ENCODE measurements around the gene PROKR2.

GRCh38 chr20:5297280-5298004 lies 19.3 kb downstream of the PROKR2 start:
- no peak for TF ChIP-seq EZH2 (IDR thresholded peaks at IDR 0.05; ENCODE audit: low read length, unreplicated experiment)
- no peak for TF ChIP-seq CTCF (conservative IDR thresholded peaks at IDR 0.05; ENCODE audit: low read depth, low read length)
